ENCODE measurements around the gene CLIP4.
"Not testable (repeated sequence)": the region's sequence is repeated elsewhere in the genome, so short reads cannot be mapped to it uniquely, and the experiment has no call there.

The CLIP4 gene

GRCh38 chr2:29114946-29115609 is at the start of gene CLIP4:
TSS of gene CLIP4 (plus strand) at chr2:29115415. CDS start at chr2:29121389, 5,974 bp downstream.
- DNase-seq (ENCODE audit: low spot score): peak; percentile 70

DNA sequence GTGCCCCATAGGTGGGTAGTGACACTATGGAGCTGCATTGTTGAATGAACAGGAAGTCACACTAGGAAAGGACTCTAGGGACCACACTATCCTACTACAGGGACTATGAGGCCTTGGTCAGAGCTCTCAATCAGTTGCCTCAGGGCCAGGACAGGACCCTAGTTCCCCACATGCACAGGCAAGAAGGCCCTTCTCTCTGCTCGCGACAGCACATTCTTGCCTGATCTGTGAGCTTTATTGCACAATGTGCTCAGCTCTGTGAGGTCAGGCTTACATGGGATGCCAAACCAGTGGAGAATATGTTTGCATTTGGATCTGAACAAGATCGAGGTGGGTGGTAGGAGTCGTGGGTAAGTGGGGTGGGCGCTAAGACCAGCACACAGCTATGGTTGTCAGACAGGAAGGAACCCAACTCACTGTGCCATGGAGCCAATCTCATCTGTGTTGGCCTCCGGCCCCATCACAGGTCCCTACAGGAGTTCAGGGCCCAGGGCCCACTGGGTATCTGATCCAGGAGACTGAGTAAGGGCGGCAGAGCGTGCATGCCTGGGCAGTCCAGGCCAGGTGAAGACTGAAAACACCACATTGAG is 48.8 kb upstream of the CLIP4 start:
- no peak for DNase-seq (ENCODE audit: low spot score)

DNA sequence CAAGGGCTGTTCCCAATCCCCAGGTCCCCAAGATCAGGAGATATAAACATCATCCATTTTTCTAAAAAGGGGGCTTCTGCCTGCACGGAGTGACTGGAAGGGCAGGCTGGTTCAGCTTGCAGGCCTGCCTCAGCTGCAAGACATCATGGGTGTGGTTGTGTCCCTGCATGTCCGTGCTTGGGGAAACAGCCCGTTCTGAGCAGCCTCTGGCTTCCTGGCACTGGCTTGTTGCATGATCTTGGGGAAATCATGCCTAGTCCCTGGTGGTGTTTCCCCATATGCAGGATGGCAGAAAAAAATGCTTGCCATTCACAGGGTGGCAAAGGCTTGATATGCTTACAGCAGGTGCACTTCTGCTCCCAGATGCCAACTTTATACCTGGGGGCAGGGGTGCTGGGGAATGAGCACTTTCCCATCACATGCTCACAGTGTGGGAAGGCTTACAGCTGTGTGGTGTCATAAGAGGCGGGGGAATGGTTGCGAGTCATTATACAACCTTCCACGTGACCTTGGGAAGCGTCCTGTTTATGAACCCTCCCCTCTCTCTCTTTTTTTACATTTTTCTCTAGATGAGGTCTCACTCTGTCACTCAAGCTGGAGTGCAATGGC is 48.1 kb upstream of the CLIP4 start:
- no peak for DNase-seq (ENCODE audit: low spot score)

DNA sequence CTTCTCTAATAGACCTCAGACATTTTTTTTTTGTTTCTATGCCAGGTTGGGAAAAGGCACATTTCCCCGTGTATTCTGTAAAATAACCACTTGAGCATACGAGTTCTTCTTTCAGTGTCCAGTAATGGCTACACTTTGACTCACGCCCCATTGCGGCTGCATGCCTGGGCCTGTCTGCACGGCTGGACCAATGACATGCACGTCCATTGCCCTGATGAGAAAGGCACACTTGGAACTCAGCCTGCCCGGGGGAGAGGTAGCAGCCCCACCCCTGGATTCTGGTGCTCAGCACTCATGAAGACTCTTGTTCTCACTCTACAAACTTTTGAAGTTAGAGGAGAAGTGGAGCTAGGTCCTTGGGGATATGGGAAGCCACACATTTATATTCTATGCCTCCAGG is 46.7 kb upstream of the CLIP4 start:
- no peak for DNase-seq (ENCODE audit: low spot score)

GRCh38 chr2:29070526-29070925 is 44.7 kb upstream of the CLIP4 start:
- DNase-seq (ENCODE audit: low spot score): no peak

GRCh38 chr2:29071032-29071975 is 43.9 kb upstream of the CLIP4 start:
- DNase-seq (ENCODE audit: low spot score): no peak

GRCh38 chr2:29072251-29072650 is 43.0 kb upstream of the CLIP4 start:
- no peak for DNase-seq (ENCODE audit: low spot score)

DNA sequence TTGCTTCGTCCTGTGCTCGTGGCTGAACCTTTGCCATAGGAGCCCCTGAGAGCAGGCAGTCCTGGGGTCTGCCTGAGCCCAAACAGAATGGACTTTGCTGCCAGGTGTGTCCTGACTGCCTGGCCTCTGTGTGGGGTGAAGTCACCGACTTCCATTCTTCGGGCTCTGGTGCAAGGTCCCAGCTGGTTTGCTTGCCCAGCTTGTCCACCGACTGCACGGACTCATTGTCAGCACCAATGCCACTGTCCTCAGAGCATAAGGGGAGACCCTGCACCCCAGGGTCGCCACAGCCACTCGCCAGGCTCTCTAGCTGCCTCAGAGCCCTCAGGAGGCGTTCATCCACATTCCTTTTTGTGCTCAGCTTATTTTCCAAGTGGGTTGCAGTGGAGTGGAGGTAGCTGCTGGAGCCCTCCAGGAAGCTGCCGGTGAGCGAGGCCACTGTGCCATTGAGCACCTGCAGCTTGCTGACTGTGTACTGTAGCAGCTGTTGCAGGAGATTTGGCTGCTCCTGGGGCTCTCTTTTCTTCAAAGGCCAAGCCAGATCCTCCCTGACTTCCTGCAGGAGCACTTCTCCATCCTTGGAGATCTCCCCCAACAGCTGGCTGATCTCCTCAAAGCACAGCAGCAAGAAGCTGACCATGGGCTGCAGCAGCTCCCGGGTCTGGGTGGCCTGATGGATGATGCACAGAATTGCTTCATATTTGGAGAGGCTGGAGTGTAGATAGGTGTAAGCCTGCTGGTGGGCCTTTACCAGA is 42.1 kb upstream of the CLIP4 start:
- no peak for DNase-seq (ENCODE audit: low spot score)

DNA sequence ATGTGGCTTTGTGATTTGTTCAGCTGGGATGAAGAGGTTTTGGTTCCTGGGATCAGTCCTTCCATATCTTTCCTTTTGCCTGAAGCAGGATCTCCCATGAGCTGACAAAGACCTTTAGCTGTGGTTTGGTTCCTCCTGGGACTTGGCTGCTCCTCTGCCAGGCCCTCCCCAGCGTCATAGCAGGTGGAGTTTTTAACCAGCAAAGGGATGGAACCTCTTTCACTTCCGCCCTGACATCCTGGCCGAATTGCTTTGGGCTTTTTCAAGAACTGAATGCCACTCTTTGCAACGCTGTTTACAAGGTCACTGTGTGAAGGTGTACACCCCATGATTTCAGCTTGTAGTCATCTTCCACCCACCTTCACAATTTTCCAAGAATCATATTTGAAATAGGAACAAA is 41.3 kb upstream of the CLIP4 start:
- DNase-seq (ENCODE audit: low spot score): no peak

DNA sequence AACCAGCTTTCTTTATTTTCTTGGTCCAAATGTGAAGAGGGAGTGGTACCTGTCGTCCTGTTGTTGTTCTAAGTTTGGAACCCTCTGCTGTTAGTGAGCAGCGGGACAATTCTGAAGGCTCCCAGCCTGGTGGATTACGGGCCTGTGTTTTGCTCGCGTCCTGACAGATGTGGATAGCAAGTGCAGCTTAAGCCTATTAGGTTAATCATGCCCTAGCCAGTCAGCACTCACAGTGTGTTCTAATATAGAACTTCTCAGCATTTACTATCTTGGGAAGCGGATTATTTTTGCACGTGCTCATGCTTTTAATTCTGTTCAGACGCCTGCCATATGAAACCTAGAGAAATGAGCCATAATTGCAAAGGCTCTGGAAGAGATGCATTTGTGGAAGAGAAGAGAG is 40.8 kb upstream of the CLIP4 start, which contains the start of gene PCARE:
Gene PCARE (minus strand): TSS at position 113 of the 400 bp plus-strand sequence. CDS start 262 bp downstream, outside the sequence.
- DNase-seq (ENCODE audit: low spot score): no peak

DNA sequence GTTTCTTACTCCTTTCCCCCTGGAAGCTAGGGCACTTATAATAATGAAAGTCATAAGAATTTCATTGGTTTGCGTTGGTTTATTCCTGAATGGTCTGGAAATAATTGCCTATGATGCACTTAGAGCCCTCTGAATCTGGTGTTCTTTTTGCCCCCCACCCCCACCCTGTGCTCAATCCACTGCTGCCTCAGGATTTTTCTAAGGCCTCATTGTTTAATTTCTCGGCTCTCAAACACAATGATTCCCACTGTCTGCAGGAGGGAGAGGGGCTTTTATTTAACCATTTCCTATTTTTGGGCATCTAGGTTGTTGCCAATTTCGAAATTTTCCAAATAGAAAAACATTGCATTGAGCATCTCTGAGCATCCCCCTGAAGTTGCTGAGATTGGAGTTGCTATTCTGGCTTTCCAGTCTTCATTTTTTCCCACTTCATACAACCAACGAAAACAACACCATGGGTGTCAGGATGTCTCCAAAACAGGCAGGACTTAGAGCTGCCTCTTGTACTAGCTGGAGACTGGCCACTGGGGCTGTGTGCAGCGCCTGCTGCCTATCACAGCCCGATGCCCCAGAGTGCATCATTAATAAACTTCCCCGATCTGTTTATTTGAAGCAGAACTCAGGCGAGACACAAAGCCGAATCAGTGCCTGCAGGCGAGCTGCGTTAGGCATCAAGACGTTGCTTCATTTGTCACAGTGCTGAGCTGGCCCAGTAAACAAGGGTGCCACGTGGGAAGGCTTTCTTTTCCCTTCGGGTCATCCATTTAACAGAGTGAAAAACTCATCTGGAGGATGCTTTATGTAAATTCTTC is 39.1 kb upstream of the CLIP4 start:
- no peak for DNase-seq (ENCODE audit: low spot score)

DNA sequence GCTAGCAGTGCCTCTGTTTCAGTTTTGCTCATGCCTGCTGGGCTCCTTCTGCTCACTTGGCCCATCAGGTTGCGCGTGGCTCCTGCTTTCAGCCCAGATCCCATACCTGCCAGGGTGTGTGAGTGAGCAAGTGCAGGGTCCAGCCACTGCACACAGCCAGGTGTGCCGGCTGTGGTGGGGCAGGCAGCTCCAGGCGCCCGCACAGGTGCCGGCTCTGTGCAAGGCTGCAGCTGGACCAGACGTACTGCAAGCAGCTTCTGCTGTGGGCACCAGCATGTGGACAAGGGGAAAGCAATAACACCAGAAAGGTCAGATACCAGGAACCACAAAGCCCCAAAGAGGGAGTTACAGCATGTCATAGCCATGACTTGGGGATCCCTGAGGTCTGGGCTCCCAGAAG is 35.3 kb upstream of the CLIP4 start:
- DNase-seq (ENCODE audit: low spot score): no peak

DNA sequence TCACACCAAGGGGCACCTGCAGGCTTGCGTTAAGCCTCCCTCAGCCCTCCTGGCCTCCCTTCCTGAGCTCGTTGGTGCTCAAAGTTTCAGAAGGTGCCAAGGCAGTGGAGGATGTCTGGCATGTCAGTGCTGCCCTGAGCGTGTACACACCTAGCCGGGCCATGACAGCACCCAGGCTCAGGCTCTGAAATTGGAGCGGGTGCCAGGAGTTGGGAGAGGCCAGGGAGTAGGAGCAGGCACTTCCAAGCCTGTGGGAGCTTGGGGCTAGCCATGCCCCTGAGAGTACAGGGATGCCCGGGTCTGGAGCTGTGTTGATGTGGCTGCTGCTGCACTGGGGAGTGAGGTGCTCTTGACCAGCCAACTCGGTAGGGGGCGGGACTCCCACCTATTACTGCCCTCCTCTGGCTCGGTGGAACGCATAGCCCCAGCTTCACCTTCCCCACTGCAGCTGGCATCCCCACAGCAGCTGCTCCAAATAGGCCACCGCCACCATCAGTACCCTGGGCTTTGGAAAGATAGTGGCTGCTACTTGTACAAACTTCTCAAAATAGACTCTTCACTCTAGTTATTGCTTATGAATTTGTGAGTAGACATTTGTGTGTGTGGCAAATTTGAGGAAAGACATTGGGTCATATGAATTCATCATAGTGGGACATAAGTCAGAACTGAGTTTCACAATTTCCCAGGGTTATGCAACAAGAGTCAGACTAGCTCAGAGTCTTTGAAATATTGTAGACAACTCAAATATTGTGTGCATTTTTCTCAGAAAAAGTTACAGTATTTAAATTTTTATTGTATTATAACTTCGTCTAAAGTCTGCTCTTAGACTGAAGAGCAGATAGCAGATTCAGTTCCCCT is 34.1 kb upstream of the CLIP4 start:
- no peak for DNase-seq (ENCODE audit: low spot score)

- DNase-seq (ENCODE audit: low spot score): no peak
These were observed 32.3 kb upstream of the CLIP4 start for GRCh38 chr2:29082804-29083495.

- no peak for DNase-seq (ENCODE audit: low spot score)
These were observed 30.7 kb upstream of the CLIP4 start for GRCh38 chr2:29084554-29084953.

- DNase-seq (ENCODE audit: low spot score): not testable (repeated sequence)
These were observed 24.9 kb upstream of the CLIP4 start for GRCh38 chr2:29090311-29090710.

DNA sequence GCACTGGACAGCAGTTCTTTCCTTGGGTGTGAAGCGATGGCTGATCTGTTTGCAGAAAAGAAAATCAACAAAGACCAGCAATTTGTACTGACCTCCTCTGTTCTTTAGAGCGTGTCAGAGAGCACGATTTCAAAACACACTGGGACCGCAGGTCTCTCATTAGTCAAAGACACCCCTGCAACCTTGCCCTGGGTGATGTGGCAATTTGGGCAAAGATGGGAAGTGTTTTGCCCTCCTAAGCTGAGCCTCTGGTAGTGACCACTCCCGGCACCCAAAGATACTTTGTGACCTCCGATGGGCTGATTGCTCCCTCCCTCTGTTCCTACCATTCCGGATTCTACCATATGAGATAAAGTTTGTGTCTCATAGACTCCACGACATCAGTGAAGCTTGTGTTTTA is 18.2 kb upstream of the CLIP4 start:
- DNase-seq (ENCODE audit: low spot score): no peak

DNA sequence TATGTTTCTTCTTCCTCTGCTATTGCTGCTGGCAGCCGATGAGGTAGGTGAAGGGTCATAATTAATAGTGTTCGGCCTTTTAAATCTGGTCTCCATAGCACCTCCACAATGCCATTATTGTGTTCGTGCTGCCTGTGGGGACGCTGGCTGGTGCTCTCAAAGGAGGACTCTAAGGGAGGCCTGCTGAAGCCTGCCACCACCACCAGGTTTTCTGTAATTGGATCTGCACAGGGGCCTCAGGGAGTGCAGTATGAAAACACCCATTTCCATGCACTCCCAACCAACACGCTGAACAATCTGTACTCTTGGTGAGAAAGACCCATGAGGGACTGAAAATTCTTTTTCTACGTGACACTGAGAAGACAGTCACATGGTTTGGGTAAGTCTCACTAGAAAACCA is 17.6 kb upstream of the CLIP4 start:
- no peak for DNase-seq (ENCODE audit: low spot score)

DNA sequence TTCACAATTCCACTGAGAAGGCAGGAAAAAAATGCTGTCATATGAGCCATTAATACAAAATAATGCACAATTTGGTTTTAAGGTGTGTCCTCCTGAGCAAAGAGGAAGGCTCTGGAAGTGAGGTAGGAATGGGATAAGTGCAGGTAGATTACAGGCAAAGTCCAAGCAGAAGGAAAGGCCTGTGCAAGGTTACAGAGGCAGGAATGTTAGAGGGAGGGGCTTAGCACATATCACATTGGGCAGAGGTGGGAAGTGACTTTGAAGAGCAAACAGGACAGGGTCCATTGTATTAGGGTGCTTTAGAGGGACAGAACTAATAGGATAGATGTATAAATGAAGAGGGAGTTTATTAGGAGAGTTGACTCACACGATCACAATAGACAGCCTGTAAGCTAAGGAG is 14.7 kb upstream of the CLIP4 start:
- DNase-seq (ENCODE audit: low spot score): no peak
